AG04450 (cell line): ENCODE data around the gene ABL1. TPM values are rescaled to one million over a fixed set of nuclear protein-coding genes. Genes with fewer than 3 reads are reported as not detected.

ENCODE experiments used
- CTCF ChIA-PET: fragments of 300-600, 350-600 bp; formaldehyde crosslinking; extraction: SDS; loops from one replicate; lab custom pipeline; 2022; ENCODE audit warnings: antibody characterized with exemption, inconsistent platforms; lab: Charles Lee
- POLR2A ChIA-PET: fragments of 350-600 bp; formaldehyde crosslinking; extraction: SDS; loops from one replicate; lab custom pipeline; 2021; ENCODE audit warnings: antibody characterized with exemption, inconsistent platforms; lab: Yijun Ruan, JAX
- DNase-seq: peaks from one replicate; pipeline ENCODE4 v3.0.0-alpha.2; 2011; ENCODE audit warnings: low read depth, low spot score
- H3K27ac ChIP-seq: one replicate; pipeline ENCODE4 v1.5.1; 2012; ENCODE audit warnings: low read depth, low read length, control low read depth
- H3K27me3 ChIP-seq: one replicate; pipeline ENCODE4 v1.6.0; 2012; ENCODE audit warnings: low read length; ENCODE audit not compliant: control insufficient read depth, insufficient read depth
- H3K4me3 ChIP-seq: 2 replicates; pipeline ENCODE4 v1.5.1; 2011; ENCODE audit warnings: mild to moderate bottlenecking, low read depth, low read length, control low read depth
- H3K9me3 ChIP-seq: 2 replicates; pipeline ENCODE4 v1.5.1; 2012; ENCODE audit warnings: low read length; ENCODE audit not compliant: control insufficient read depth, insufficient read depth
- polyA plus RNA-seq: library from polyadenylated mRNA; depleted of rRNA; stranded (reverse); fragments of >200 nt; gene quantifications from 2 replicates; pipeline ENCODE4 v1.2.3, GENCODE V29; 2011
- TF ChIP-seq, protein P1 (sequence below): IDR thresholded peaks from 2 replicates; pipeline ENCODE4 v1.5.1; 2011; ENCODE audit warnings: low read depth, low read length, control low read depth, inconsistent platforms

Gene ABL1
- polyA plus RNA-seq, 1 experiment: 37.5 TPM

DNA sequence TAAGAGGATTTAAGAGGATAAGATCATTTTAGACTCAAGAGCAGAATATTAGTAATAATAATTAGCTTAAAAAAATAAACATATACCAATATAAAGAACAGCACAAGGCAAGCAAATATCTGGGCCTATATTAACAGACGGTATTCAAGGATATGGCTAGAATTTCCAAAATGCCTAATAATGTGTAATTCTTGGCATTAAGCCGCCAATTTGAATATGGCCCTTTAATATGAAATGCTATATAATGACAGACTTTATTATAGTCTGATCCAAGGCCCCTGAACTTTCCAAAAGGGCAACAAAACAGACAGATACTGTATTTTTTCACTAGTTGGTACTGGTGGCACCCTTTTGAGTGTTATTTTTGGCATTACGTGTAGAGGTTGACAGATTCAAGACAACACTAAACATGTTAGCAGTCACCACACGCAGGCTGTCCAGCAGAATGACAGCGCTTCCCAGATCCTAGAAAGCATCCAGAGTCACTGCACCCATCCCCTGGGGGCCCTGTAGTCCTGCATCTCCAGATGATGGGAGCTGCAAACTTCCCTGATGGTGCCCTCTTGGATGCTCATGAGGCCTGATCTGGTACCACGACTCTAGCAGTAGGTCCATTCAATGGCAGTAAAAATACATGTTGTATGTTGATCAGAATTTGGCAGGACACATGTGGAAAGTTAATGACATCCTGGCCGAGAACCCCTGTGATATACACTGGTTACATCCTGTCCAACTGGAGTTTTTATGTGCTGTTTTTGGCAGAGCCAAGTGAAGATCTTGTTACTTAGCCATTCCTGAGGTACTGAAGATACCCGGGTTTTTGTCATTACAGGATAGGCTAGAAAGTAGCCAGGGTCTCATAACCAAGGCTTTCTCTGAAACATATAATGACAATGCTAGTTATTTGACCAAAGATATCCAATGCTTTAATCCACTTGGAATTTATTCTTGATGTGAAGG is 1.7 kb upstream of the ABL1 start:
- ChIA-PET CTCF (interaction anchor here (0.6 to 1.3 kb wide), 3 partner anchors 72 to 132 kb away, joined by 3 to 4 read pairs (median 3); no protein-coding TSS in a partner anchor), POLR2A (no interaction called here)
- H3K27me3 ChIP-seq: no peaks in the 10 kb centered on the region
- H3K4me3 ChIP-seq: no peak overlapping the region
- H3K9me3 ChIP-seq: peaks cover 4% of the 10 kb centered on the region; the same call in 1 of the 2 replicates
- TF ChIP-seq, protein P1, sequence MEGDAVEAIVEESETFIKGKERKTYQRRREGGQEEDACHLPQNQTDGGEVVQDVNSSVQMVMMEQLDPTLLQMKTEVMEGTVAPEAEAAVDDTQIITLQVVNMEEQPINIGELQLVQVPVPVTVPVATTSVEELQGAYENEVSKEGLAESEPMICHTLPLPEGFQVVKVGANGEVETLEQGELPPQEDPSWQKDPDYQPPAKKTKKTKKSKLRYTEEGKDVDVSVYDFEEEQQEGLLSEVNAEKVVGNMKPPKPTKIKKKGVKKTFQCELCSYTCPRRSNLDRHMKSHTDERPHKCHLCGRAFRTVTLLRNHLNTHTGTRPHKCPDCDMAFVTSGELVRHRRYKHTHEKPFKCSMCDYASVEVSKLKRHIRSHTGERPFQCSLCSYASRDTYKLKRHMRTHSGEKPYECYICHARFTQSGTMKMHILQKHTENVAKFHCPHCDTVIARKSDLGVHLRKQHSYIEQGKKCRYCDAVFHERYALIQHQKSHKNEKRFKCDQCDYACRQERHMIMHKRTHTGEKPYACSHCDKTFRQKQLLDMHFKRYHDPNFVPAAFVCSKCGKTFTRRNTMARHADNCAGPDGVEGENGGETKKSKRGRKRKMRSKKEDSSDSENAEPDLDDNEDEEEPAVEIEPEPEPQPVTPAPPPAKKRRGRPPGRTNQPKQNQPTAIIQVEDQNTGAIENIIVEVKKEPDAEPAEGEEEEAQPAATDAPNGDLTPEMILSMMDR: no peak
- no peak for DNase-seq
- peak overlapping the region; percentile 90 for H3K27ac ChIP-seq

DNA sequence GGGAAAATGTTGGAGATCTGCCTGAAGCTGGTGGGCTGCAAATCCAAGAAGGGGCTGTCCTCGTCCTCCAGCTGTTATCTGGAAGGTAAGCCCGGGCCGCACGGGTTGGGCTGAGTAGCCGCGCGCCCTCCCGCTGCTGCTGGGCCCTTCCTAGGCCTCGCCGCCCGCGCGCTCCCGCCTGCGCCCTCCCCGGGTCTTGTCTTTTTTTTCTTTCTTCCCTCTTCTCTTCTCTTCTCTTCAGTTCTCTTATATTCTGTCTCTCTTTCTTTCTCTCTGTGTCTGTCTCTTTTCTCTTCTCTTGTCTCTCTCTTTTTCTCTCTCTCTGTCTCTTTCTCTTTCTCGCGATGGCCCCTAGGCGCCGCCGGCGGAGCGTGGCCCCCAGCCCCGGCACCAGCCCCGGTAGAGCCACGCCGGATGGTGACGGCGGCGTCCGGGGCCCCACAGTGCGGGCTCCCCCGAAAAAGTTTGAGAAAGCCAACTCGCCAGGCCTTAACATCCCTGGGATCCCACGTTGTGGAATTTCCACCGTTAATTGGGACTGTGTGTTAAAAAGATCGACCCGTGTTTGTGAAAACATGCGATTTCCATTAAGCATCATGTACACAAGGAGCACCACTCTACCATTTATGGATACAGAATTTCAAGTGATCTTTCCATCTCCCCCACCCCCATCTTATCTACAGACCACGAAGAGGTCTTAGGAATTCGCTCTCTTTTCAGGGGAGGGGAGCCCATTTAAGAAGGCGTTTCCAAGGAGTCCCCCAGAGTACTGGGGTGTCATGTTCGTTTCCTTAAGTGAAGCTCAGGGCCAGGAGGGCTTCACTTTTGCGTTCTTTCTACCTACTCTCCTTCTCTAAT is 616 bp downstream of the ABL1 start:
- Histone ChIP-seq H3K9me3 (no peaks in the 10 kb centered on the region), H3K27ac (peak overlapping the region; percentile 79), H3K4me3 (peak overlapping the region; percentile 78), H3K27me3 (no peaks in the 10 kb centered on the region)
- TF ChIP-seq, protein P1: no peak
- DNase-seq: no peak
- CTCF ChIA-PET: interaction anchor here (0.7 to 0.8 kb wide), 2 partner anchors 14 to 27 kb away, joined by 3 to 5 read pairs; no protein-coding TSS in a partner anchor
- POLR2A ChIA-PET: interaction anchor here (0.7 to 2.0 kb wide), 5 partner anchors 9 to 29 kb away, joined by 3 to 5 read pairs (median 5); no protein-coding TSS in a partner anchor

DNA sequence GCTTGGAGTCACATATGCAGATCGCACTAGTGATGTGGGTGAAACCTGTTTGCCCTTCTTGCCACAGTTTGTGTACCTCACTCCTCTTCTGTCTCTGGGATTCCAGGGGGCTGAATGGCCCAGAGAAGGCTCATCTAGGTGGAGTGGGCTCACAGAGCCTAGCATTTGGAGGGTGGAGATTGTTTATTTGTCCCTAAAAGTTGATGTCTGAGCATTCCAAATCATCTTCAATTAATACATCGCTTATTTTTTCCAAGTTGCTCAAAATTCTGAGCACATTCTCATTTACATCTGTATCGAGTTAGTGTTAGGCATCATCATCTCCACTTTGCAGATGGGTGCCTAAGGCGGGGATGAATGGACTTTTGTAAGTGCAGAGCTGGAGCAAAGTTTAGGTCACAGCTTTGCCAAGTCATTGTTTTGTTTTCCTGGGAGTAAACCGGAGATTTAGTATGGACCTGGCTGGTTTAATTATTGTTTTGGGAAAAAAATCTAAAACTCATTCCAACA is 2.0 kb downstream of the ABL1 start:
- CTCF ChIA-PET: interaction anchor here (0.6 to 1.6 kb wide), 4 partner anchors 24 to 160 kb away, joined by 3 to 8 read pairs (median 6); no protein-coding TSS in a partner anchor
- no peaks in the 10 kb centered on the region for H3K27me3 ChIP-seq
- DNase-seq: no peak
- H3K4me3 ChIP-seq: peak overlapping the region; percentile 78
- POLR2A ChIA-PET: interaction anchor here (0.5 to 2.0 kb wide), 3 partner anchors 9 to 24 kb away, joined by 3 to 5 read pairs (median 4); no protein-coding TSS in a partner anchor
- no peaks in the 10 kb centered on the region for H3K9me3 ChIP-seq
- TF ChIP-seq, protein P1: no peak
- peak overlapping the region; percentile 68 for H3K27ac ChIP-seq

DNA sequence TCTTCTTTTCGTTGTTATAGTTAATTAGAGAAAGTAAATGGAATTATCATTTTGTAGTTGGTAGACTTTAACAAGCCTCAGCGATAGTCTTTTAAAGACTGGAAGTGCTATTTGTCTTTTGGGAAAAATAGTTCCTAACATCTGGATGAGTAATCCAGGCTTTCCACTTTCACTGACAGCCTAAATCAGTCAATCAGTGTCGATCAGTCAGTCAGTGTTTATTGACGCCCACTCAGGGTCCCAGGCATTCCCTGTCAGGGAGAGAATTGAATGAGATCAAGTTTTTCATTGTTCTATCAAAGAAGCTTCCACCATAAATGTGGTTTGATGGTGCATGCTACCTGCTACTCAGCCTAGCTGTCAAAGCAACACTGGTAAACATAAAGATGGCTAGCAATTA is 2.6 kb downstream of the ABL1 start:
- POLR2A ChIA-PET: interaction anchor here (0.5 to 1.3 kb wide), 2 partner anchors 9 to 25 kb away, joined by 3 to 4 read pairs; no protein-coding TSS in a partner anchor
- CTCF ChIA-PET: interaction anchor here (1.4 to 1.6 kb wide), 2 partner anchors 28 to 66 kb away, joined by 4 to 8 read pairs; no protein-coding TSS in a partner anchor
- H3K27me3 ChIP-seq: no peaks in the 10 kb centered on the region
- TF ChIP-seq, protein P1: no peak
- DNase-seq: no peak
- H3K9me3 ChIP-seq: no peaks in the 10 kb centered on the region
- peak overlapping the region; percentile 78 for H3K4me3 ChIP-seq
- no peak overlapping the region for H3K27ac ChIP-seq
